ENCODE data around the gene SYNJ2. TPM values are rescaled to one million over a fixed set of nuclear protein-coding genes. Genes with fewer than 3 reads are reported as not detected.

SYNJ2 gene
- total RNA-seq, 2 experiments from 2014 or later: 28.6 to 30.1 TPM

DNA sequence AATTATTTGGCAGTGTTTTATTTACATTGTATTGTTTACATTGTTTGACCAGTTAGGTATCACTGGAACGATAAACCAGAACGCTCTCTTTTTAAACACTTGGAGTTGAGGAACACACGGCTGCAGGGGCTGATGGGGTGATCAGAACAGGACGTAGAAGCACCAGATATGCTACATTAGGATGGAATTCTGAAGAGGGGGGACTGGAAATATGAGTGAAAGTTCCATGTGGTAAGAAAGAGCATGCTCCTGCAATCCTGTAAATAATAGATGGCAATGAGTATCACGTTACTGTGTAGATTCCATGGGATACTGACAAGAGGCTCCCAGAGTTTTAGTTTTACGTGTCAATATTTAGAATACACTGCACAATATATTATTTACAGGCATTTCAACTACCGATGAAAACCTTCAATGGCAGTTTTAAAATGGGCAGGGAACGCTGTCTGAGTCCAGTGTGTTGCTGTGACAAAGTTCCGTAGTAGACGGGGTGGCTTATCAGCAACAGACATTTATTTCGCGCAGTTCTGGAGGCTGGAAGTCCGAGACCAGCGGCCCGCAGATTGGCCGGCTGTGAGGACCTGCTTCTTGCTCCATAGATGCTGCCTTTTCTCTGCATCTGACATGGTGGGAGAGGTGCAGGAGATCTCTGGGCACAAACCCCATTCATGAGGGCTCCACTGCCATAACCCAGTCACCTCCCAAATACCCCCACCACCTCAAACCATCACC lies 43.1 kb downstream of the SYNJ2 start:
- H3K4me3 Mint-ChIP-seq: no peak overlapping the region
- H3K27ac Mint-ChIP-seq: peak overlapping the region; percentile 99
- H3K36me3 Mint-ChIP-seq (ENCODE audit: low read depth): peaks cover 23% of the 10 kb centered on the region
- DNase-seq (no peak), ATAC-seq (no peak)
- CTCF ChIA-PET: interaction anchor here (1.5 to 2.2 kb wide), 5 partner anchors 9 to 82 kb away, joined by 6 to 28 read pairs (median 13); no protein-coding TSS in a partner anchor
- H3K27me3 Mint-ChIP-seq: no peaks in the 10 kb centered on the region
- POLR2A ChIA-PET: interaction anchor here (3.1 kb wide), 1 partner anchor 33 kb away, joined by 20 read pairs; no protein-coding TSS in a partner anchor
- intact Hi-C loops (cut with DNase I, micrococcal nuclease): no loop called here
- no peaks in the 10 kb centered on the region for H3K9me3 Mint-ChIP-seq (ENCODE audit: low read depth)
- H3K4me1 Mint-ChIP-seq: peaks cover 36% of the 10 kb centered on the region

DNA sequence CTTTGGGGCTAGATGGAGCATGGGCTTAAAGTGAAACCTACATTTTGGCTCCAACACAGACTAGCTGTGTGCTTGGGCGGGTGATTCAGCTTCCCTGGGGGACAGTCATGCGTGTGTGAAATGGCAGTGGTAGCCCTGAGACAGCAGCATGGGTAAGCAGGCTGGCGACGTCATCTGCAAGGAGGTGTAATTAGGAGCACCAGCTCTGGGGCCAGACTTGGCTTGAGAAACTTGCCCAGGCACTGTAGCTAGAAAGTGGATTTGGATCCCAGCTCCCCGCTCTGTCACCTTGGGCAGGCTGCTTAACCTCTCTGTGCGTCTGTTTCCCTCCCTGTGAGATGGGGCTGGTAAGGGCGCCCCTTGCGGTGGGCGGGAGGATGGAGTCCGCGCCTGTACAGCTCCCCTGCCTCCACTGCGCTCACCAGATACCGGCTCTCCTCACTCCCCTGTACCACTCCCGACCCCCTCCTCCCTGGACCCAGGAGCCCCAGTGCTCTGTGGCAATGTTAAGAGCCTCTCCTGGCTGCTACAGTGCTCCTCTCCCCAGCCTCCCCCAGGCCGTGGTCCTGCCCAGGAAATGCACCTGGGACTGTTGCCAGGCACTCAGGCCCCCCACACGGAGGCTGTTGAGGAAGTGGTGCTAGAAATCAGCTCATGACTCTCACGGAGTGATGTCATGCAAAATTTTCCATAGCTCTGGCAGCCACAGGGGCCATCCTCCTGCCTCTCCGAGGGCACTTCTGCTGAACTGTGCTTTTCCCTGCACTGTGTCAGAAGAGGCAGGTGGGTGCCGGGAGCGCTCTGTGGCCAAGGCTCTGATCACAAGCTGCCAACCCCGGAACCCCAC lies 44.6 kb downstream of the SYNJ2 start:
- H3K36me3 Mint-ChIP-seq (ENCODE audit: low read depth): peaks cover 18% of the 10 kb centered on the region
- POLR2A ChIA-PET: interaction anchor here (0.6 to 3.1 kb wide), 20 partner anchors 11 to 646 kb away, joined by 3 to 20 read pairs (median 3); no protein-coding TSS in a partner anchor
- peak; percentile 89 for DNase-seq

DNA sequence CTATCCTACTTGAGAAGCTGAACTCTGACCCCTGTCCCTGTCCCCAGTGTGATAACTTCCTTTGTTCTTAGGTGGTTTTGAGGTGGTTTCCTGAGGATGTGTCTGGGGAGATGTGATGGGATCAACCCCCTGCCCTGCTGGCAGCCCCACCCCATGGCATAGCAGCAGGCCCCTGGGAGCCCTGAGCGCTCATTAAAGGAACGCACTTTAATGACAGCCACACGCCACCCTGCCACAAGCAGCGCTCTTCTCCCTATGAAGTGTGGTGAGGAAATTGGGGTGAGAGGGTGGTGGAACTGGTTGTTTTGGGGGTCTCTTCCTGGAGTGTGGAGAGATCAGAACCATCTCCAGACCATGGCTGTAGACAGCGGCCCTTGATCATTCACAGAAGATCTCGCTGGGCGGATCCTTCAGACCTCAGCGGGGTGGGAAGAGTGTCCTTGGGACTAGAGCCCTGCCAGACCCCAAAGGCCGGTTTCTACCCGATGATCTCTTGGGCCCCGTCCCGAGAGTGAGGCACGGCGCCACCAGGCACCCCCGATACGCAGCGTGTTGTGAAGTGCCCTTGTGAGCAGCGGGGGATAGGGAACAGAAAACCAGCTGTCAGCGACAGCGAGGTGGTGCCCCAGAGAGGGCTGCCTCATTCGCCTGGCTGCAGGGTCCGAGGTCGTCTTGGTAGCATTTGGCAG lies 45.4 kb downstream of the SYNJ2 start:
- H3K4me3 Mint-ChIP-seq: peak overlapping the region; percentile 75
- intact Hi-C loops (cut with DNase I, micrococcal nuclease): loop anchor here (1.0 to 2.0 kb wide), 10 partner anchors 14 to 203 kb away; partner anchors contain the start of gene SYNJ2 (in 1 of the 2)
- no peak for ATAC-seq
- peaks cover 43% of the 10 kb centered on the region for H3K4me1 Mint-ChIP-seq
- H3K36me3 Mint-ChIP-seq (ENCODE audit: low read depth): peaks cover 17% of the 10 kb centered on the region
- no peaks in the 10 kb centered on the region for H3K27me3 Mint-ChIP-seq
- peak overlapping the region; percentile 99 for H3K27ac Mint-ChIP-seq
- ChIA-PET POLR2A (interaction anchor here (0.5 to 3.1 kb wide), 14 partner anchors 12 to 647 kb away, joined by 3 to 20 read pairs (median 4); no protein-coding TSS in a partner anchor), CTCF (interaction anchor here (0.7 to 2.7 kb wide), 32 partner anchors 9 to 834 kb away, joined by 3 to 28 read pairs (median 6); partner anchors contain the start of gene SYNJ2)
- no peak for DNase-seq
- H3K9me3 Mint-ChIP-seq (ENCODE audit: low read depth): no peaks in the 10 kb centered on the region

More for the DNA sequence above, 44.6 kb downstream of the SYNJ2 start:
- Mint-ChIP-seq H3K4me1 (peaks cover 38% of the 10 kb centered on the region), H3K4me3 (peak overlapping the region; percentile 75), H3K9me3 (ENCODE audit: low read depth) (no peaks in the 10 kb centered on the region), H3K27ac (peak overlapping the region; percentile 99), H3K27me3 (no peaks in the 10 kb centered on the region)
- CTCF ChIA-PET: interaction anchor here (0.5 to 2.7 kb wide), 53 partner anchors 10 to 833 kb away, joined by 3 to 28 read pairs (median 4); partner anchors contain the start of gene SYNJ2
- ATAC-seq: peak; percentile 85
- intact Hi-C loops (cut with DNase I, micrococcal nuclease): loop anchor here (1.0 to 2.0 kb wide), 10 partner anchors 15 to 202 kb away; partner anchors contain the start of gene SYNJ2 (in 1 of the 2)

DNA sequence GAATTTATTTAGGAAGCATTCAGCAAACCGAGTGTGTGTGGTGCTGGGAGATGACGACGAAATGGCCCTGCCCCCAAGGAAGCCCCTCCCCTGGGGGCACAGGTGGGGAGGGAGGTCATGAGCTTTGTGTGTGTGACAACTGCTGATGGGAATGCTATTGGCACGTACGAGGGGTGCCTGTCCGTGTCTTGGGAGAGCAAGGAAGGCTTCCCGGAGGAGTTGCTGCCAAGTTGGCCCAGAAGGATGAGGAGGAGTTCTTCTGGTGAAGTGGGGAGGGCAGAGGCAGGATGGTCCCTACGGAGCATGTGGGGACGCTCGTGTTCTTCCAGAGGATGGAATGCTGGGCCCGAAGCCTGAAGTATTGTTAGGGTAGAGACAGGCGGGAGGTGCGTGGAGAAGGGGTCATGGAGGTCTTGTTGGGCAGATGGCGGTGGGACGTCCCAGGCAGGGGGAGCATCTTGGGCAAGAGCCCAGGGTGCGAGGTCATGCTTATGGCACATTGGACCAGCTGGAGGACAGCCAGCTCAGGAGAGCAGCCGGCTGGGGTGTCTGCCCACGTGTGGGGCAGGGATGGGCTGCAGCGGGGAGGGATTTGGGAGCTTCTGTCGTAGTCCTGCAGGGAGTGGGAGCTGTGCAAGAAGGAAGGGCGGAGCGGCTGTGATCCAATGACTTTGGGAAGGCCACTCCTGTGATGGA lies 46.1 kb downstream of the SYNJ2 start:
- POLR2A ChIA-PET: interaction anchor here (0.5 to 3.1 kb wide), 3 partner anchors 30 to 263 kb away, joined by 3 to 20 read pairs (median 5); no protein-coding TSS in a partner anchor
- no peaks in the 10 kb centered on the region for H3K9me3 Mint-ChIP-seq (ENCODE audit: low read depth)
- ATAC-seq (no peak), DNase-seq (no peak)
- no peak overlapping the region for H3K4me3 Mint-ChIP-seq
- intact Hi-C loops (cut with DNase I, micrococcal nuclease): loop anchor here in 1 of 2 experiments (2.0 kb wide), 1 partner anchor 13 kb away; no protein-coding TSS in a partner anchor
- peak overlapping the region; percentile 99 for H3K27ac Mint-ChIP-seq
- peaks cover 17% of the 10 kb centered on the region for H3K36me3 Mint-ChIP-seq (ENCODE audit: low read depth)
- peaks cover 43% of the 10 kb centered on the region for H3K4me1 Mint-ChIP-seq
- CTCF ChIA-PET: interaction anchor here (1.5 to 2.7 kb wide), 3 partner anchors 13 to 81 kb away, joined by 7 to 23 read pairs (median 14); no protein-coding TSS in a partner anchor
- H3K27me3 Mint-ChIP-seq: no peaks in the 10 kb centered on the region

DNA sequence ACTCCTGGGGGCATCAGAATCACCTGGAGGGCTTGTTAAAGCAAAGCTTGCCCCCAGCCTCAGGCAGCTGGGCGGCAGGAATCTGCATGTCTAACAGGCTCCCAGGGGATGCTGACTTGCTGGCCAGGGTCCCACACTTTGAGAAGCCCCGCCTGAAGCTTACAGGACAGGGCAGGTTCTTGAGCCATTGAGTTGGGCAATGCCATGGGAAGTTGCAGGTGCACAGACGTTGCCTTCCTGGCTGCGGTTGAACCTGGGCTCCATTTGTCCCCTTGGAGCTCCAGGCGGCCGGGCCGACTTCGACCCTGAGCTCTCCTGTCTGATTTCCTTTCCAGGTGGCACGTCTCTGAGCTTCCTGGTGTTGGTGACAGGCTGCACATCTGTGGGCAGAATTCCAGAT lies 46.8 kb downstream of the SYNJ2 start:
- no peak for ATAC-seq
- H3K4me1 Mint-ChIP-seq: peaks cover 43% of the 10 kb centered on the region
- intact Hi-C loops (cut with DNase I, micrococcal nuclease): no loop called here
- ChIA-PET POLR2A (interaction anchor here (0.6 to 1.0 kb wide), 2 partner anchors 20 to 264 kb away, joined by 3 to 5 read pairs; no protein-coding TSS in a partner anchor), CTCF (interaction anchor here (1.5 kb wide), 1 partner anchor 13 kb away, joined by 7 read pairs; no protein-coding TSS in a partner anchor)
- H3K27ac Mint-ChIP-seq: peak overlapping the region; percentile 99
- no peaks in the 10 kb centered on the region for H3K27me3 Mint-ChIP-seq
- no peaks in the 10 kb centered on the region for H3K9me3 Mint-ChIP-seq (ENCODE audit: low read depth)
- no peak overlapping the region for H3K4me3 Mint-ChIP-seq
- peaks cover 17% of the 10 kb centered on the region for H3K36me3 Mint-ChIP-seq (ENCODE audit: low read depth)
- DNase-seq: no peak

DNA sequence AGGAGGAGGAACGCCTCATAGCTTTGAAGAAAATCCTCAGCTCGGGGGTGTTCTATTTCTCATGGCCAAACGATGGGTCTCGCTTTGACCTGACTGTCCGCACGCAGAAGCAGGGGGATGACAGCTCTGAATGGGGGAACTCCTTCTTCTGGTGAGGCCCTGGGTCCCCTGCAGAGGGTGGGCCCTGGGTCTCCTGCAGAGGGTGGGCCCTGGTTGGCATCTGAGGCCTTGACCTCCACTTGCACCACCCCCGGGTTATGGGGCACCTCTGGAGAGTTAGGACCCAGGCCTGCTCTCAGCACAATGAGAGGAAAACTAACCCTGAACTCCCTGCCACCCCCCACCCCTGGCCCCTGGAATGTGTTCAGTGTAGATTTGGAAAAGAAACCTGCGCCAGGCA lies 47.2 kb downstream of the SYNJ2 start:
- Mint-ChIP-seq H3K27ac (no peak overlapping the region), H3K4me1 (peaks cover 43% of the 10 kb centered on the region), H3K9me3 (ENCODE audit: low read depth) (no peaks in the 10 kb centered on the region), H3K27me3 (no peaks in the 10 kb centered on the region), H3K36me3 (ENCODE audit: low read depth) (peaks cover 20% of the 10 kb centered on the region), H3K4me3 (no peak overlapping the region)
- ChIA-PET CTCF (interaction anchor here (0.6 to 1.5 kb wide), 3 partner anchors 12 to 53 kb away, joined by 3 to 7 read pairs (median 4); no protein-coding TSS in a partner anchor), POLR2A (interaction anchor here (0.6 to 1.0 kb wide), 2 partner anchors 20 to 264 kb away, joined by 3 to 5 read pairs; no protein-coding TSS in a partner anchor)
- DNase-seq (no peak), ATAC-seq (no peak)
- intact Hi-C loops (cut with DNase I, micrococcal nuclease): no loop called here

DNA sequence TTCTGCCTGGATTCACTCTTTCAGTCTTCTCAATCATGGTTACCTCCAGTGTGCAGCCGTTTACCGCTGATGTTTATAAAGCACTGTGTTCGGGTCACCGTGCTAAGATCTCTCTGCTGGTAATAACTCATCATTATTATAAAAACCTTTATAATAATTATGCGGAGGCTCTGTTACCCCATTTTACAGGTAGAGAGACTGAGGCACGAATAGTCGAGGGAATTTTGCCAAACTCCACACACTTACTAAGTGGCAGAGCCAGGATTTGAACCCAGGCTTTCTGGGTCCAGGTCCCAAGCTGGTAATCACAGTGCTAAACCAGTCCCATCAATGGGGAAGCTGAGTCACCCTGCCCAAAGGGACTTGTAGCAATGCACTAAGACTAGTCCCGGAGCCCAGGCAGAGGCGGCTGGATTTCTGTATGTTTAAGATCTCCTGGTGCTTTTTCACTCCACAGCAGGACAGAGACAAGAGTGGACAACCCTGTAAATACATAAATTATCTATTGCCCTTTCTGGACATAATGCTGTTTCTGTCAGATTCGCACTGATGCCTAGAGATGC lies 48.1 kb downstream of the SYNJ2 start:
- Mint-ChIP-seq H3K36me3 (ENCODE audit: low read depth) (peaks cover 27% of the 10 kb centered on the region), H3K27me3 (no peaks in the 10 kb centered on the region), H3K9me3 (ENCODE audit: low read depth) (no peaks in the 10 kb centered on the region), H3K27ac (no peak overlapping the region), H3K4me1 (peaks cover 43% of the 10 kb centered on the region), H3K4me3 (no peak overlapping the region)
- ATAC-seq (no peak), DNase-seq (no peak)
- intact Hi-C loops (cut with DNase I, micrococcal nuclease): no loop called here
- CTCF ChIA-PET: interaction anchor here (0.6 to 0.7 kb wide), 2 partner anchors 27 to 54 kb away, joined by 3 to 4 read pairs; no protein-coding TSS in a partner anchor
- POLR2A ChIA-PET: no interaction called here

DNA sequence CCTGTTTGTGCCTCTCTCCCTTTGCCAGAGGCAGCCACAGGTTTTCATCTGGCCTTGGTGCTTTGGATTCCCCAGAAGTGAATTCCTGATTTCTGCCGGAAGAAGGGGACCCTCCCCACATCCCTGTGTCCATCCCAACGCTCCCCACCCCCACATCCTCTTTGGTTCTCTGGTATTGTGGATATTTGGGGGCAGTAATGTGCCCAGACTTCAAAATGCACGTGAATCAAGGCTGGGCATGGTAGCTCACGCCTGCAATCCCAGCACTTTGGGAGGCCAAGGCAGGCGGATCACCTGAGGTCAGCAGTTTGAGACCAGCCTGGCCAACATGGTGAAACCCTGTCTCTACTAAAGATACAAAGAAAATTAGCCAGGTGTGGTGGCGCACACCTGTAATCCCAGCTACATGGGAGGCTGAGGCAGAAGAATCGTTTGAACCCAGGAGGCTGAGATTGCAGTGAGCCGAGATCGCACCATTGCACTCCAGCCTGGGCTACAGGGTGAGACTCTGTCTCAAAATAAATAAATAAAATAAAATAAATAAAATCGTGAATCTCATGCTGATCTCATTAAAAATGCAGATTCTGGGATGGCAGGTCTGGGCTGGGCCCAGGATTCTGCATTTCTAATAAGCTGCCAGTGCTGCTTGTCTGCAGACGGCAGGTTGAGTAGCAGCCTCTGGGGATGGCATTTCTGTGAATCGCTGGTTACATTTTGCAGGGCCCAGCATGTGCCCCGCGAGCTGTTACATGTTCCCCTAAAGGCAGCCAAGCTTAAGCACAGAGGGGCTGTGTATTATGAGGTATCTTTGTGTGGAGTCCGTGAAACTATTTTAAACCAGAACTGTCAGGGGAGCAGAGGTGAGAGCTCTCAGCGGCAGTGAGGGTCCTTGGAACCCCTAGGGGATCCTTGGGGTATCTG lies 49.0 kb downstream of the SYNJ2 start:
- ATAC-seq (no peak), DNase-seq (no peak)
- no peaks in the 10 kb centered on the region for H3K27me3 Mint-ChIP-seq
- H3K27ac Mint-ChIP-seq: peak overlapping the region; percentile 53
- intact Hi-C loops (cut with DNase I, micrococcal nuclease): no loop called here
- peaks cover 39% of the 10 kb centered on the region for H3K4me1 Mint-ChIP-seq
- H3K4me3 Mint-ChIP-seq: no peak overlapping the region
- CTCF ChIA-PET: interaction anchor here (0.8 to 1.4 kb wide), 2 partner anchors 24 to 371 kb away, joined by 3 read pairs; no protein-coding TSS in a partner anchor
- H3K9me3 Mint-ChIP-seq (ENCODE audit: low read depth): no peaks in the 10 kb centered on the region
- H3K36me3 Mint-ChIP-seq (ENCODE audit: low read depth): peaks cover 32% of the 10 kb centered on the region
- POLR2A ChIA-PET: no interaction called here
